ENCODE measurements around the gene ENAM.

DNA sequence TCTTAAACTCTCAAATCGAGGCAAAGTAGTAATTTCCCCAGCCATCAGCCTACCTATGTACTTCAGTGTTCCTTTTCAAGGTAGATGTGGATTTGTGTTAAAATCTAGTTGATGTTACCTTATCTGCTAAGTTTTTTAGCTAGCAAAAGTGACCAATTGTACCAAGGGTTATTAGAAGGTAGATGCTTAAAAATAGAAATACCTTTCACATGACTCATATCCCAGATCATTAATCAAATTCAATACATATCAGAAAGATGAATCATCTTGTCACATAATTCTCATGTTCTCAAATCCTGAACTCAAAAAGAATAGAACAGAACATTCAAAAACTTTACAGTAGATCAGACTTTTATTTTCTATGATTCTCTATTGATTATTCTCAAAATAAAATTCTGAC, 3.5 kb downstream of the ENAM start:
- TF ChIP-seq, protein P1, sequence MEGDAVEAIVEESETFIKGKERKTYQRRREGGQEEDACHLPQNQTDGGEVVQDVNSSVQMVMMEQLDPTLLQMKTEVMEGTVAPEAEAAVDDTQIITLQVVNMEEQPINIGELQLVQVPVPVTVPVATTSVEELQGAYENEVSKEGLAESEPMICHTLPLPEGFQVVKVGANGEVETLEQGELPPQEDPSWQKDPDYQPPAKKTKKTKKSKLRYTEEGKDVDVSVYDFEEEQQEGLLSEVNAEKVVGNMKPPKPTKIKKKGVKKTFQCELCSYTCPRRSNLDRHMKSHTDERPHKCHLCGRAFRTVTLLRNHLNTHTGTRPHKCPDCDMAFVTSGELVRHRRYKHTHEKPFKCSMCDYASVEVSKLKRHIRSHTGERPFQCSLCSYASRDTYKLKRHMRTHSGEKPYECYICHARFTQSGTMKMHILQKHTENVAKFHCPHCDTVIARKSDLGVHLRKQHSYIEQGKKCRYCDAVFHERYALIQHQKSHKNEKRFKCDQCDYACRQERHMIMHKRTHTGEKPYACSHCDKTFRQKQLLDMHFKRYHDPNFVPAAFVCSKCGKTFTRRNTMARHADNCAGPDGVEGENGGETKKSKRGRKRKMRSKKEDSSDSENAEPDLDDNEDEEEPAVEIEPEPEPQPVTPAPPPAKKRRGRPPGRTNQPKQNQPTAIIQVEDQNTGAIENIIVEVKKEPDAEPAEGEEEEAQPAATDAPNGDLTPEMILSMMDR (IDR thresholded peaks at IDR 0.05; ENCODE audit: extremely low read depth in 1 of 2, insufficient read depth in 1 of 2, low read depth in 1 of 2, low read length in 2 of 2): no peak
- TF ChIP-seq JUN (IDR thresholded peaks at IDR 0.05; ENCODE audit: borderline replicate concordance, insufficient read depth, insufficient read length, low read depth) (peak; percentile 96), EZH2 (IDR thresholded peaks at IDR 0.05; ENCODE audit: borderline replicate concordance, low read depth, low read length, severe bottlenecking) (no peak)

All from endothelial cell of umbilical vein (primary cell).